Body of pancreas (tissue), 4 donors: ENCODE results near the gene ASTN2. TPM values are rescaled to one million over a fixed set of nuclear protein-coding genes. Genes with fewer than 3 reads are reported as not detected.
"Not testable (repeated sequence)": the region's sequence is repeated elsewhere in the genome, so short reads cannot be mapped to it uniquely, and the experiment has no call there.

Source experiments
- ATAC-seq: fragments of 150-250 bp; one replicate; pipeline ENCODE4 v1.9.1; 2016
- DNase-seq, 4 donors: peaks; one replicate each; pipeline ENCODE4 v3.0.0-alpha.2; 2019
- H3K27ac ChIP-seq, 4 donors: fragments of 200-600 bp; sonication (generic); 1 replicate in 3 of 4; 2 replicates in 1 of 4; pipeline versions ENCODE4 v1.5.1 to v1.6.1; 2016 to 2019; ENCODE audit warnings: mild to moderate bottlenecking in 1 of 4, mixed read lengths in 1 of 4, moderate library complexity in 1 of 4
- H3K27me3 ChIP-seq, 2 donors: fragments of 200-600 bp; sonication (generic); one replicate each; pipeline ENCODE4 v1.6.0; 2016; ENCODE audit warnings: mild to moderate bottlenecking in 1 of 2
- H3K36me3 ChIP-seq, 2 donors: fragments of 200-600 bp; sonication (generic); replicated peaks in 1 of 2; 2 replicates each; pipeline ENCODE4 v1.5.1; 2016; ENCODE audit warnings: low read depth in 2 of 2; ENCODE audit not compliant: insufficient read depth in 1 of 2
- H3K4me1 ChIP-seq: fragments of 200-600 bp; sonication (generic); one replicate; pipeline ENCODE4 v1.6.0; 2016
- H3K4me3 ChIP-seq, 2 donors: fragments of 200-600 bp; sonication (generic); 1 replicate in 1 of 2; 2 replicates in 1 of 2; pipeline ENCODE4 v1.5.1; 2016 to 2019
- H3K9me3 ChIP-seq, 3 donors: fragments of 200-600 bp; sonication (generic); 1 replicate in 2 of 3; 2 replicates in 1 of 3; pipeline ENCODE4 v1.5.1; 2016
- CTCF ChIP-seq, 7 experiments: fragments of 450-650 bp in 4 of 7; fragments of 200-600 bp in 3 of 7; sonication (generic) in 3 of 7; IDR thresholded peaks; one replicate each; pipeline ENCODE4 v1.5.1; 2016 to 2019; ENCODE audit warnings: antibody characterized with exemption in 7 of 7
- POLR2A ChIP-seq, 3 donors: fragments of 450-650 bp; IDR thresholded peaks; one replicate each; pipeline ENCODE4 v1.6.1; 2016; ENCODE audit warnings: antibody characterized with exemption in 3 of 3, mild to moderate bottlenecking in 2 of 3
- WGBS, 2 donors: methylation state at CpG; one replicate each; pipeline ENCODE4 v1.1.5; 2017; 5-methylcytosine and 5-hydroxymethylcytosine counted together
- intact Hi-C: fragments of 100-400 bp; cut with DNase I; formaldehyde crosslinking; loops from one replicate; pipeline ENCODE4 v1.15.1; 2023
- total RNA-seq, 2 donors: library from RNA; depleted of rRNA; stranded (reverse); fragments of >200 nt; gene quantifications; one replicate each; pipeline ENCODE4 v1.1.0, GENCODE V29; 2016

Gene ASTN2
- total RNA-seq, 2 donors from 2014 or later: 8.2 to 9.6 TPM

DNA sequence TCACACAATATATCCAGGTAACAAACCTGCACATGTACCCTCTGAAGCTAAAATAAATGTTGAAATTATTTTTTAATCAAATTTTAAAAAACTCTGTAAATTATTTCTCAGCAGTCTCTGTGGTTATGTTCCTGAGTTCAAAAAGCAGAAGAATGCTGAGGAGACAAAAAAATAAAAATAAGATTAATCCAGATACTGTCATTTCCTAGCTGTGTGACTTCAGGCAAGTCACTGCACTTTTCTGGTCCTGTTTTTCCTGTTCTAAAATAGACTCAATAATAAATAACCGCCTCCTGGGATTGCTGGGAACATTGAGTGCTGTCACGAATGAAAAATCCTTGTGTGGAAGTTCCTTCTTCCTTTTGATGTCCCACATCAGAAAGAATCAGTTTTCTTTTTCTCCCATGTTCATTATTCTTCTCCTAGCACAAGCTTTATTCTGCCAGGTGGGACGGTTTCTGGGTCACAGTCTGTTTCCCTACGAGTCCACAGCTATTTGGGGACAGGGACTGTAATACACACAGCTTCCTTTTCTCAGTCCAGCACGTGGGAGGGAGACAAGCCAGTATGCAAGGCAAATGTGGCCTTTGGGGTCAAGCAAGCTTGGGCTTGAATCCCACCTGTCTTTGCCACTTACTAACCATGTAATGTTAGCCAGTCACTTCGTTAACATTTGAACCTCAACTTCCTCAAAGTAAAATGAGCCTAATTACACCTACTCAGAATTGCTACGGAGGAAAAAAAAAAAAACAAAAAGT lies 570.8 kb downstream of the ASTN2 start:
- intact Hi-C loops: no loop called here
- TF ChIP-seq CTCF (IDR thresholded peaks at IDR 0.05): no peak
- Histone ChIP-seq H3K27ac (no peak overlapping the region), H3K36me3 (no peaks in the 10 kb centered on the region), H3K9me3 (no peaks in the 10 kb centered on the region), H3K4me3 (no peak overlapping the region), H3K4me1 (no peaks in the 10 kb centered on the region), H3K27me3 (no peaks in the 10 kb centered on the region)
- no peak for DNase-seq
- no peak for ATAC-seq
- WGBS, 2 donors: 61 to 66% methylated on average over 7 of the region's 7 CpGs

DNA sequence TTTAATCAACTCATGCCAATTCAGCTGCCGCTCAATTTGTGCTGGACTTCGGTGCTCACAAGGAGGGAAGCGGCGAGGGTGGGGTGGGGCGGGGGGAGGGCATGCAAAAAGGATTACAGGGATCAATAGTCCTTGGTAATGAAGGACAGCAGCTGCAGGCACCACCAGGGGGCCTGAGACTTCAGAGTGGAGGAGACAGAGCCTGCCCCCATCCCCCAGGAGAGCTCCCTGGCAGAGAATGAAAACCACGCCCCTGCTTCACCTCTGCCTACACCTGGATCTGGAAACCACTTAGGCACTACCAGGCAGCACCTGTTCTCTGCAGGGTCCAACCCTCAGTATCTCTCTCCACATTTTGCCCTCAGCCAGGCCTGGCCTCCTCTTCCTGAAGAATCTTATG lies 572.2 kb downstream of the ASTN2 start:
- no peak for TF ChIP-seq CTCF (IDR thresholded peaks at IDR 0.05)
- no peak for TF ChIP-seq POLR2A (IDR thresholded peaks at IDR 0.05)
- no peaks in the 10 kb centered on the region for H3K9me3 ChIP-seq
- no peak overlapping the region for H3K27ac ChIP-seq
- 57 to 94% methylated on average over 5 to 6 of the region's 6 CpGs for WGBS, 2 donors
- H3K27me3 ChIP-seq: no peaks in the 10 kb centered on the region
- H3K36me3 ChIP-seq: no peaks in the 10 kb centered on the region
- no peak overlapping the region for H3K4me3 ChIP-seq
- DNase-seq (no peak), ATAC-seq (no peak)
- intact Hi-C loops: no loop called here
- H3K4me1 ChIP-seq: no peaks in the 10 kb centered on the region

DNA sequence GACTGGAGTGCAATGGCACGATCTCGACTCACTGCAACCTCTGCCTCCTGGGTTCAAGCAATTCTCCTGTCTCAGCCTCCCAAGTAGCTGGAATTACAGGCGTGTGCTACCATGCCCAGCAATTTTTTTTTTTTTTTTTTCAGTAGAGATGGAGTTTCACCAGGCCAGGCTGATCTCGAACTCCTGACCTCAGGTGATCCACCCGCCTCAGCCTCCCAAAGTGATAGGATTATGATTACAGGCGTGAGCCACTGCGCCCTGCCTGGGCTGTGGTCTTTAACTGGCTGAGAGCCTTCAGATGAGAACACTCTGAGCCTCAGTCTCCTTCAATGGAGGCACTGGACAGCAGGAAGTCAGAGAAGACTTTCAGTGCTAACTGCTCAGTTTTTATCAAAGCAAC lies 576.4 kb downstream of the ASTN2 start:
- H3K4me3 ChIP-seq, H3K27me3 ChIP-seq, intact Hi-C loops, H3K36me3 ChIP-seq, ATAC-seq, DNase-seq, H3K4me1 ChIP-seq, H3K27ac ChIP-seq, H3K9me3 ChIP-seq: not testable (repeated sequence)
- WGBS, 2 donors: 88 to 96% methylated on average over 7 of the region's 7 CpGs

DNA sequence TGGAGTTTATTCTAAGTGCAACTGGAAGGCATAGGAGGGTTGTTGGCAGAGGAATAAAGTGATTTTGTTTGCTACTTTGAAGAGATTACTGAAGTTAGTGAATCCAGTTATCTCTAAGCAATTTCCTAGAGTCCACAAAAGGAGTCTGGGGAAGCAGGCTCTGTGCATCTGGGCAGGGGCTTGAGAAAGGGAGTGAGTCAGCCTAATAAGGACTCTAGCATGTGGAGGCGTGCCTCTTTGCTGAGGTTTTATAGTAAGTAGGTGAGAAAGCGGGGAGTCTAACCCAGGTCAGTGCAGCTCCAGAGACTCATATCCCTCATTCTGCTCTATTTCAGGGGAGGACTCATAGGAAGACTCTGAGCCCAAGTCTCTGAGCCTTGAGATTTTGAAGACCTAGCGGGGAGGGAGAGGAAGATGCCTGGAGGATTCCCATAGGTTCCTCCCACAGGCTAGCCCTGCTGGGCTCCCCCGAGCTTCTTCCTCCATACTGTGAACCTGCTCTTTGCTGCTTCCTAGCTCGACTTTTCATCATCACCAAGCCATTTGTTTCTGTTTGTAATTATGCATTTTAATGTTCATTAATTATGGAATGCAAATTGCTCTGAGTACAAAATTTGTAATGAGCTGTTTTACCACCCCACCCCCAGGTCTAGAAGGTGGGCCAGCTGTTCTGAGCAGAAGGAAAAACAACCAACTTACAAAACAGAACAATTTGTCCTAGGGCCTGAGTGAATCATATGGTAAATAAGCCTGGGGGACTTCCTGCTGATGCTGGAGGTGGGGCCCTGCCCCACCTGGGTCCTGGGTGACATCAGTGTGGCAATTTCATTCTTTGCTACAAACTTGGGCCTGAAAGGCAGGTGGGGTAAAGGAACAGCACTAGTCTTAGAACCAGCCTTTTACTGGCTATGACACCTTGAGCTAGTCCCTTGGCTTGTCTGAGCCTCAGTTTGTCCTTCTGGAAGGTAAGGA lies 577.6 kb downstream of the ASTN2 start:
- DNase-seq (peak in 1 of 4 donors; percentile 35), ATAC-seq (no peak)
- Histone ChIP-seq H3K9me3 (no peaks in the 10 kb centered on the region), H3K4me3 (no peak overlapping the region), H3K27me3 (no peaks in the 10 kb centered on the region), H3K27ac (no peak overlapping the region), H3K36me3 (no peaks in the 10 kb centered on the region), H3K4me1 (no peaks in the 10 kb centered on the region)
- WGBS, 2 donors: 60 to 78% methylated on average over 5 of the region's 5 CpGs
- intact Hi-C loops: no loop called here
- TF ChIP-seq POLR2A (IDR thresholded peaks at IDR 0.05): no peak
- no peak for TF ChIP-seq CTCF (IDR thresholded peaks at IDR 0.05)

- H3K36me3 ChIP-seq, DNase-seq, ATAC-seq, H3K4me3 ChIP-seq, H3K27ac ChIP-seq, H3K27me3 ChIP-seq, H3K9me3 ChIP-seq, H3K4me1 ChIP-seq, intact Hi-C loops: not testable (repeated sequence)
- 84 to 89% methylated on average over 2 of the region's 2 CpGs for WGBS, 2 donors
Observed at GRCh38 chr9:116830321-116830720, 584.5 kb downstream of the ASTN2 start.
